Body of pancreas (tissue), 4 donors: ENCODE measurements around the gene SPOCD1. TPM values are rescaled to one million over a fixed set of nuclear protein-coding genes. Genes with fewer than 3 reads are reported as not detected.

Source experiments
- ATAC-seq: fragments of 150-250 bp; one replicate; pipeline ENCODE4 v1.9.1; 2016
- DNase-seq, 4 donors: peaks; one replicate each; pipeline ENCODE4 v3.0.0-alpha.2; 2019
- H3K27ac ChIP-seq, 4 donors: fragments of 200-600 bp; sonication (generic); 1 replicate in 3 of 4; 2 replicates in 1 of 4; pipeline versions ENCODE4 v1.5.1 to v1.6.1; 2016 to 2019; ENCODE audit warnings: mild to moderate bottlenecking in 1 of 4, mixed read lengths in 1 of 4, moderate library complexity in 1 of 4
- H3K27me3 ChIP-seq, 2 donors: fragments of 200-600 bp; sonication (generic); one replicate each; pipeline ENCODE4 v1.6.0; 2016; ENCODE audit warnings: mild to moderate bottlenecking in 1 of 2
- H3K36me3 ChIP-seq, 2 donors: fragments of 200-600 bp; sonication (generic); replicated peaks in 1 of 2; 2 replicates each; pipeline ENCODE4 v1.5.1; 2016; ENCODE audit warnings: low read depth in 2 of 2; ENCODE audit not compliant: insufficient read depth in 1 of 2
- H3K4me1 ChIP-seq: fragments of 200-600 bp; sonication (generic); one replicate; pipeline ENCODE4 v1.6.0; 2016
- H3K4me3 ChIP-seq, 2 donors: fragments of 200-600 bp; sonication (generic); 1 replicate in 1 of 2; 2 replicates in 1 of 2; pipeline ENCODE4 v1.5.1; 2016 to 2019
- H3K9me3 ChIP-seq, 3 donors: fragments of 200-600 bp; sonication (generic); 1 replicate in 2 of 3; 2 replicates in 1 of 3; pipeline ENCODE4 v1.5.1; 2016
- POLR2A ChIP-seq, 3 donors: fragments of 450-650 bp; IDR thresholded peaks; one replicate each; pipeline ENCODE4 v1.6.1; 2016; ENCODE audit warnings: antibody characterized with exemption in 3 of 3, mild to moderate bottlenecking in 2 of 3
- WGBS, 2 donors: methylation state at CpG; one replicate each; pipeline ENCODE4 v1.1.5; 2017; 5-methylcytosine and 5-hydroxymethylcytosine counted together
- intact Hi-C: fragments of 100-400 bp; cut with DNase I; formaldehyde crosslinking; loops from one replicate; pipeline ENCODE4 v1.15.1; 2023
- total RNA-seq, 2 donors: library from RNA; depleted of rRNA; stranded (reverse); fragments of >200 nt; gene quantifications; one replicate each; pipeline ENCODE4 v1.1.0, GENCODE V29; 2016
- TF ChIP-seq, protein P1 (sequence below), 7 experiments: fragments of 450-650 bp in 4 of 7; fragments of 200-600 bp in 3 of 7; sonication (generic) in 3 of 7; IDR thresholded peaks; one replicate each; pipeline ENCODE4 v1.5.1; 2016 to 2019; ENCODE audit warnings: antibody characterized with exemption in 7 of 7

Gene SPOCD1
- total RNA-seq, 2 donors from 2014 or later: 0.26 TPM; not detected in 1

DNA sequence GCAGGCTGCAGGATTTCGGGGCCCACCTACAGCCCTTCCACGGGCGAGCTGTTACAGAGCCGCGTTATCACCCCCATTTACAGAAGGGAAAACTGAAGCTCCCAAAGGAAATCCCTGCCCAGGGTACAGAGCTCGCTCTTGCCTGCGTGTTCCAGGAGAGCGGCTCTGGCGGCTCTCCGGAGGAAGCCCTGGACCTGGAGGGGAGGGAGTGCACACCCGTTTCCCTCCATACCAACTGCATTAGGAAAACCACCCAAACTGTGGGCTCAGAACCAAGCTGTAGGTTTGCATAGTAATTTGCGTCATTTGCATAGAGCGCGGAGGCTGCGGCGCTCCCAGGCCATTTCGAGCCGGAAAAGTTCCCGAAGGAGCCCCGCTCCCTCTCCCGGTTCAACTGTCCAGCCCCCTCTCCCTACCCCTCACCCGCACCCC, 27.0 kb downstream of the SPOCD1 start:
- DNase-seq (no peak), ATAC-seq (peak; percentile 43)
- no peak for TF ChIP-seq POLR2A (IDR thresholded peaks at IDR 0.05)
- TF ChIP-seq, protein P1, sequence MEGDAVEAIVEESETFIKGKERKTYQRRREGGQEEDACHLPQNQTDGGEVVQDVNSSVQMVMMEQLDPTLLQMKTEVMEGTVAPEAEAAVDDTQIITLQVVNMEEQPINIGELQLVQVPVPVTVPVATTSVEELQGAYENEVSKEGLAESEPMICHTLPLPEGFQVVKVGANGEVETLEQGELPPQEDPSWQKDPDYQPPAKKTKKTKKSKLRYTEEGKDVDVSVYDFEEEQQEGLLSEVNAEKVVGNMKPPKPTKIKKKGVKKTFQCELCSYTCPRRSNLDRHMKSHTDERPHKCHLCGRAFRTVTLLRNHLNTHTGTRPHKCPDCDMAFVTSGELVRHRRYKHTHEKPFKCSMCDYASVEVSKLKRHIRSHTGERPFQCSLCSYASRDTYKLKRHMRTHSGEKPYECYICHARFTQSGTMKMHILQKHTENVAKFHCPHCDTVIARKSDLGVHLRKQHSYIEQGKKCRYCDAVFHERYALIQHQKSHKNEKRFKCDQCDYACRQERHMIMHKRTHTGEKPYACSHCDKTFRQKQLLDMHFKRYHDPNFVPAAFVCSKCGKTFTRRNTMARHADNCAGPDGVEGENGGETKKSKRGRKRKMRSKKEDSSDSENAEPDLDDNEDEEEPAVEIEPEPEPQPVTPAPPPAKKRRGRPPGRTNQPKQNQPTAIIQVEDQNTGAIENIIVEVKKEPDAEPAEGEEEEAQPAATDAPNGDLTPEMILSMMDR (IDR thresholded peaks at IDR 0.05): no peak
- Histone ChIP-seq H3K27me3 (no peaks in the 10 kb centered on the region), H3K4me3 (peak overlapping the region in 1 of 2 donors; percentile 40), H3K9me3 (no peaks in the 10 kb centered on the region), H3K36me3 (no peaks in the 10 kb centered on the region), H3K4me1 (peaks cover 14% of the 10 kb centered on the region), H3K27ac (peak overlapping the region; percentile 23 to 85 (median 64))
- intact Hi-C loops: no loop called here
- 0% methylated on average over 10 to 22 of the region's 22 CpGs for WGBS, 2 donors

DNA sequence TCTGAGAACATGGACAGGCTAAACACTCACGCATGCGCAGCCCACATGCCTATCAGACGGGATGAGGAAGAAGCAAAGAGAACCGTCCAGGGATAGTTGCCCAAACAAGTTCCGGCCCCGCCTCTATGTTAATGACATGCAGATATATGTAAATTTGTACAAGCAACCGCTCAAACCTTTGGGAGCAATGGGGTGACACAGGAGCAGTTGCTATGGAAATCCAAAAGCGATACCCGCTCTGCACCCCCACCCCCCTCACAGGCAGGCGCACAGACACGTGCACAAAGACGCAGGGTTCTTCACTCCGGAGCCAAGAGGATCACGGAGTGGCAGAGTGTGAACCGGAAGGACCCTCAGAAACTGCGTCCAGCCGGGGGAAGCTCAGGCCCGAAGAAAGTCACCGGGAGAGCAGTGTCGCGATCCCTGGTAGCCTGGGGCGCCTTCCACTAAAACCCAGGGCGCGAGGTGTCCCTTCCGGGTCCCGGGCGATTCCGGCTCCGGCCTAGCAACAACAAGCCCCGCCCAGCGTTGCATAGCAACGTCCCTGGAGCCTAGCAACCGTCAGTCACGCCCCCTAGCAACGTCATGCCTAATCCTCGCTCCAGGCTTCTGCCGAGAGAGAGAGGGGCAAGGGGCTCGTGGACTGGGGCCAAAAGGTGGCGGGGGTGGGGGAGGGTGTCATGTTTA, 27.5 kb downstream of the SPOCD1 start:
- intact Hi-C loops: no loop called here

DNA sequence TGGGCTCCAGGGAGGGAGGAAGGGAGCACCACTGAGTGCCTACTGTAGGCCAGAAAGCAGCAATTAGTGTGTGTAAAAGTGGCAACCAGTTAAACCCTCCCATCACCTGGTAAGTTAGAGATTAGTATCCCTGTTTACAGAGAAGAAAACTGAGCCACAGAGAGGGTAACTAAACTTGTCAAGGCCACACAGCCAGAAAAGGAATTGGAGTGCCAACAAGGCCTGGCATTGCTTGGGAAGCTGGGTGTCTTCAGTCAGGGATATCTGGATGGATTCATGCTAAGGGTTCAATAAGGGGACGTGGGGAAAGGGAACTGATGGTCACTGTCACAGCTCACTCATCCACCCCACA, 28.1 kb downstream of the SPOCD1 start:
- DNase-seq: no peak
- Histone ChIP-seq H3K27me3 (no peaks in the 10 kb centered on the region), H3K36me3 (no peaks in the 10 kb centered on the region), H3K4me1 (peaks cover 14% of the 10 kb centered on the region), H3K4me3 (no peak overlapping the region), H3K27ac (peak overlapping the region in 2 of 4 donors; percentile 79 to 85), H3K9me3 (no peaks in the 10 kb centered on the region)
- no peak for TF ChIP-seq POLR2A (IDR thresholded peaks at IDR 0.05)
- 58 to 80% methylated on average over 1 of the region's 1 CpG for WGBS, 2 donors
- ATAC-seq: no peak
- intact Hi-C loops: loop anchor here (2.0 kb wide), 1 partner anchor 125 kb away; no protein-coding TSS in a partner anchor

More for the DNA sequence above, 27.5 kb downstream of the SPOCD1 start:
- TF ChIP-seq POLR2A (IDR thresholded peaks at IDR 0.05): peak; percentile 10 to 72 (median 71)
- TF ChIP-seq, protein P1 (IDR thresholded peaks at IDR 0.05): no peak
- peak; percentile 94 to 96 (median 96) for DNase-seq
- 3 to 10% methylated on average over 13 to 38 of the region's 39 CpGs for WGBS, 2 donors
- H3K36me3 ChIP-seq: no peaks in the 10 kb centered on the region
- H3K27me3 ChIP-seq: no peaks in the 10 kb centered on the region
- peaks cover 14% of the 10 kb centered on the region for H3K4me1 ChIP-seq
- H3K4me3 ChIP-seq: peak overlapping the region in 1 of 2 donors; percentile 40
- peak overlapping the region; percentile 31 to 85 (median 64) for H3K27ac ChIP-seq
- peak; percentile 84 for ATAC-seq
- no peaks in the 10 kb centered on the region for H3K9me3 ChIP-seq

DNA sequence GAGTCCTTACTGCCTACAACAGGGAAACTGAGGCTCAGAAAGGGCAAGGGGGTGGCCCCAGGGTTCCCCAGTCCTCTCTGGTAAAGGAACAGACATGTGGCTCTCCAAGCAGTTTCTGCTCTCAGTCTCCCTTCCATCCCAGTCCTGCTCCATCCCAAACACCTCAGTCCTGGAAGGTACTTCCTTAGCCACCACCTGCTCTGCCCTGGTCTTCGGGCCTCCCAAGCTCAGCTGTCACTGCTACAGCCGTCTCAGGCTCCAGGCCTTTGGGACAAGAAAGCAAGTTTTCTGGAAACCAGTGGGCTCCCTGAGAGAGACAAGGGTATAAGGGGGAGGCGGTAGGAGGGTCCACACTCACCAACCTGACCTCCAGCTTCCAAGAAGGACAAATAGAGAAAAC, 28.6 kb downstream of the SPOCD1 start:
- intact Hi-C loops: loop anchor here (2.0 kb wide), 1 partner anchor 124 kb away; no protein-coding TSS in a partner anchor
- TF ChIP-seq POLR2A (IDR thresholded peaks at IDR 0.05): no peak
- TF ChIP-seq, protein P1 (IDR thresholded peaks at IDR 0.05): no peak
- ATAC-seq: no peak
- no peak overlapping the region for H3K27ac ChIP-seq
- peaks cover 14% of the 10 kb centered on the region for H3K4me1 ChIP-seq
- 62 to 69% methylated on average over 3 of the region's 3 CpGs for WGBS, 2 donors
- H3K9me3 ChIP-seq: no peaks in the 10 kb centered on the region
- H3K36me3 ChIP-seq: no peaks in the 10 kb centered on the region
- DNase-seq: peak in 1 of 4 donors; percentile 8
- H3K27me3 ChIP-seq: no peaks in the 10 kb centered on the region
- H3K4me3 ChIP-seq: no peak overlapping the region

DNA sequence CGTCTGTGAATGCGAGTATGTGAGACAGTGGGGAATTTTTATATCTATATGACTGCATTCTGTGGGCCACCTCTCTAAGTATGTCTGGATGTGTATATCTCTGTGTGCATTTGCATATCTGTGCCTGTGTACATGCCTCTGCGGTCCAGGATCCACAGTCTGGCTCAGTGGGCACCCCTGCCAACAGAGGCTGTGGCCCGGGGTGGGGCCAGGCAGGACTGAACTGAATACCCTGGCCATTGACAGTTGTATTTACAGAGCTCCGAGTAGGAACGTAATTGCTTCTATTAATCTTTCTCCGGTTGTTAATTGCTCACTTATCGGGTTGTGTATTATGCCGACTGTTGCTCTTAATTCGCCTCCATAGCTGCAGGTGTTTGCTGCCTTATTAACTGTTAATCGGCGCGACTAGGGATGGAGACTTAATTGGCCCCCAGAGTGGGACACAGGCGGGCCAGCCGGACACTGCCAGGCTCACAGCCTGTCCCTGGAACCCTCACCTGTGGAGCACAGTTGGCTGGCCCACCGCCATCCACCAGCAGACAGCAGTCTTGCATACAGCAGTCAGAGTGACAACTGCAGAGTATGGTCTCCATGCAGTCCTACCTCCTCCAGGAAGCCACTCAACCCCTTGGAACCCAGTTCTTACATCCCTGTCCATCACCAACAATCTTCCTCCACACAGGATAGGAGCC, 29.3 kb downstream of the SPOCD1 start:
- H3K4me3 ChIP-seq: no peak overlapping the region
- DNase-seq: peak in 1 of 4 donors; percentile 11

More for the DNA sequence above, 29.3 kb downstream of the SPOCD1 start:
- no peaks in the 10 kb centered on the region for H3K27me3 ChIP-seq
- WGBS, 2 donors: 72 to 73% methylated on average over 16 of the region's 16 CpGs
- no peaks in the 10 kb centered on the region for H3K9me3 ChIP-seq
- TF ChIP-seq, protein P1 (IDR thresholded peaks at IDR 0.05): no peak
- TF ChIP-seq POLR2A (IDR thresholded peaks at IDR 0.05): no peak
- H3K36me3 ChIP-seq: no peaks in the 10 kb centered on the region
- intact Hi-C loops: loop anchor here (2.0 kb wide), 1 partner anchor 124 kb away; no protein-coding TSS in a partner anchor
- ATAC-seq: no peak
- H3K4me1 ChIP-seq: peaks cover 14% of the 10 kb centered on the region
- no peak overlapping the region for H3K27ac ChIP-seq
